K562 (cell line): ENCODE measurements around the gene AARS1. TPM values are rescaled to one million over a fixed set of nuclear protein-coding genes. Genes with fewer than 3 reads are reported as not detected.
"Not testable (repeated sequence)": the region's sequence is repeated elsewhere in the genome, so short reads cannot be mapped to it uniquely, and the experiment has no call there.

Experiments used
- ATAC-seq: fragments of 200-7000 bp; cut with Tn5 transposase; 3 replicates; pipeline ENCODE4 v1.9.1; 2020; ENCODE audit warnings: moderate library complexity
- BruUV-seq: library from RNA; stranded (reverse); fragments of 400-500 nt; replicated peaks from 2 replicates; lab custom pipeline; 2021; lab: Mats Ljungman, UMichigan
- CTCF ChIA-PET: fragments of 300-600 bp; formaldehyde crosslinking; extraction: SDS; loops from one replicate; lab custom pipeline; 2021; ENCODE audit warnings: low intra/inter-chr PET ratio; lab: Yijun Ruan, JAX
- POLR2A ChIA-PET: fragments of 300-600, 350-650 bp; sonication (Branson Sonifier 250); formaldehyde crosslinking; extraction: SDS; loops from one replicate; lab custom pipeline; 2021; ENCODE audit warnings: antibody characterized with exemption, inconsistent platforms; lab: Yijun Ruan, JAX
- DNase-seq, 4 experiments: peaks; one replicate each; pipeline versions ENCODE4 v3.0.0 to v3.0.0-alpha.2; 2011 to 2018; ENCODE audit warnings: low spot score in 3 of 4, mixed read lengths in 3 of 4; ENCODE audit errors: extremely low read depth in 1 of 4
- FAIRE-seq: peaks from 2 replicates; lab custom pipeline; 2011; peaks lifted over from hg19 to GRCh38; lab: Jason Lieb, UNC
- H2AFZ ChIP-seq: 2 replicates; pipeline ENCODE4 v1.6.0; 2011; ENCODE audit warnings: low read depth, low read length, control low read depth, inconsistent platforms
- H3K27ac ChIP-seq: fragments of 200-600 bp; 3 replicates; pipeline ENCODE4 v1.8.0; 2011; ENCODE audit warnings: low read depth, mild to moderate bottlenecking, control low read depth, inconsistent platforms, low read length, moderate library complexity, mixed read lengths; ENCODE audit errors: extremely low read depth
- H3K27me3 ChIP-seq, 2 experiments: fragments of 300-600 bp in 1 of 2; 2 replicates in 1 of 2; 3 replicates in 1 of 2; pipeline versions ENCODE4 v1.6.0 to v1.8.0; 2011; ENCODE audit warnings: inconsistent platforms in 2 of 2, low read length in 2 of 2, mild to moderate bottlenecking in 1 of 2, mixed read lengths in 1 of 2, moderate library complexity in 1 of 2; ENCODE audit not compliant: control insufficient read depth in 2 of 2, insufficient read depth in 2 of 2
- H3K36me3 ChIP-seq: fragments of 300-600 bp; 3 replicates; pipeline ENCODE4 v1.8.0; 2011; ENCODE audit warnings: mild to moderate bottlenecking, low read length, inconsistent platforms; ENCODE audit not compliant: control insufficient read depth, insufficient read depth
- H3K4me1 ChIP-seq, 2 experiments: fragments of 200-600 bp in 1 of 2; replicated peaks in 1 of 2; 2 replicates in 1 of 2; 3 replicates in 1 of 2; pipeline versions ENCODE4 v1.5.1 to v1.8.0; 2011; ENCODE audit warnings: inconsistent platforms in 2 of 2, low read length in 2 of 2, mild to moderate bottlenecking in 1 of 2, mixed read lengths in 1 of 2, moderate library complexity in 1 of 2; ENCODE audit not compliant: control insufficient read depth in 2 of 2, insufficient read depth in 2 of 2
- H3K4me2 ChIP-seq: 2 replicates; pipeline ENCODE4 v1.6.1; 2011; ENCODE audit warnings: low read length, control low read depth, inconsistent platforms, mixed read lengths; ENCODE audit not compliant: insufficient read depth
- H3K4me3 ChIP-seq: fragments of 200-600 bp; sonication (generic), shearing (Covaris generic); 2 replicates; pipeline ENCODE4 v1.5.1; 2016; ENCODE audit warnings: control low read depth, inconsistent platforms
- H3K79me2 ChIP-seq: fragments of 200-600 bp; 3 replicates; pipeline ENCODE4 v1.8.0; 2011; ENCODE audit warnings: low read length, inconsistent platforms; ENCODE audit not compliant: control insufficient read depth, insufficient read depth
- H3K9ac ChIP-seq, 2 experiments: 2 replicates each; pipeline versions ENCODE4 v1.6.0 to v1.6.1; 2011; ENCODE audit warnings: low read depth in 2 of 2, low read length in 2 of 2, control low read depth in 1 of 2, inconsistent platforms in 1 of 2, mild to moderate bottlenecking in 1 of 2, mixed read lengths in 1 of 2; ENCODE audit not compliant: insufficient read depth in 1 of 2
- H3K9me1 ChIP-seq: one replicate; pipeline ENCODE4 v1.6.0; 2011; ENCODE audit warnings: inconsistent platforms, mild to moderate bottlenecking, low read length, moderate library complexity; ENCODE audit not compliant: control insufficient read depth, insufficient read depth
- H3K9me3 ChIP-seq: replicated peaks from 2 replicates; pipeline ENCODE4 v1.5.1; 2011; ENCODE audit warnings: low read depth, low read length, inconsistent platforms; ENCODE audit not compliant: control insufficient read depth, insufficient read depth
- H4K20me1 ChIP-seq: replicated peaks from 2 replicates; pipeline ENCODE4 v1.6.1; 2011; ENCODE audit warnings: low read length, inconsistent platforms, mixed read lengths; ENCODE audit not compliant: control insufficient read depth, insufficient read depth
- ARID1B ChIP-seq: fragments of 450-650 bp; IDR thresholded peaks from 2 replicates; pipeline ENCODE4 v1.6.1; 2016; ENCODE audit warnings: antibody characterized with exemption, mild to moderate bottlenecking, inconsistent platforms
- BACH1 ChIP-seq: fragments of 200-800 bp; sonication (Bioruptor generic); IDR thresholded peaks from 2 replicates; pipeline ENCODE4 v1.6.1; 2016; ENCODE audit warnings: missing genetic modification characterization, missing compliant biosample characterization
- C11orf30 ChIP-seq: fragments of 450-650 bp; IDR thresholded peaks from 2 replicates; pipeline ENCODE4 v1.6.1; 2016; ENCODE audit warnings: low read depth, mild to moderate bottlenecking
- DPF2 ChIP-seq: fragments of 450-650 bp; IDR thresholded peaks from 2 replicates; pipeline ENCODE4 v1.6.1; 2016
- EHMT2 ChIP-seq: fragments of 450-650 bp; IDR thresholded peaks from 2 replicates; pipeline ENCODE4 v1.6.1; 2018; ENCODE audit warnings: antibody characterized with exemption
- ETV1 ChIP-seq: fragments of 450-650 bp; conservative IDR thresholded peaks from 2 replicates; pipeline ENCODE4 v1.6.1; 2016; ENCODE audit warnings: missing genetic modification characterization, control low read depth, low read depth, missing compliant biosample characterization
- JUND ChIP-seq, 2 experiments: IDR thresholded peaks; 2 replicates in 1 of 2; 3 replicates in 1 of 2; pipeline ENCODE4 v1.6.1; 2011; ENCODE audit warnings: borderline replicate concordance in 2 of 2, low read depth in 2 of 2, low read length in 2 of 2, improper control_type of control experiment in 1 of 2, missing biosample characterization in 1 of 2, missing genetic modification characterization in 1 of 2, missing genetic modification reagents in 1 of 2
- KDM1A ChIP-seq, 2 experiments: fragments of 450-650 bp; IDR thresholded peaks; 2 replicates each; pipeline ENCODE4 v1.6.1; 2016; ENCODE audit warnings: mild to moderate bottlenecking in 2 of 2
- MAFF ChIP-seq: IDR thresholded peaks from 2 replicates; pipeline ENCODE4 v1.6.1; 2012; ENCODE audit warnings: low read length, improper control_type of control experiment
- MAFG ChIP-seq: fragments of 450-650 bp; conservative IDR thresholded peaks from 2 replicates; pipeline ENCODE4 v1.6.1; 2016; ENCODE audit warnings: missing genetic modification characterization, missing compliant biosample characterization
- MAFK ChIP-seq: IDR thresholded peaks from 2 replicates; pipeline ENCODE4 v1.6.1; 2011; ENCODE audit warnings: low read length, improper control_type of control experiment
- NFE2 ChIP-seq: IDR thresholded peaks from 2 replicates; pipeline ENCODE4 v1.6.1; 2014; ENCODE audit warnings: antibody characterized with exemption, low read depth
- NFE2L1 ChIP-seq: fragments of 450-650 bp; IDR thresholded peaks from 2 replicates; pipeline ENCODE4 v1.6.1; 2016; ENCODE audit warnings: missing genetic modification characterization, low read depth, mild to moderate bottlenecking, missing compliant biosample characterization, moderate library complexity, borderline replicate concordance
- RAD51 ChIP-seq: fragments of 450-650 bp; IDR thresholded peaks from 2 replicates; pipeline ENCODE4 v1.7.1; 2016; ENCODE audit warnings: low read depth, mild to moderate bottlenecking, borderline replicate concordance
- SMARCA4 ChIP-seq: fragments of 450-650 bp; IDR thresholded peaks from 2 replicates; pipeline ENCODE4 v1.6.1; 2016
- SMARCE1 ChIP-seq: fragments of 450-650 bp; IDR thresholded peaks from 2 replicates; pipeline ENCODE4 v1.7.1; 2016; ENCODE audit warnings: mild to moderate bottlenecking
- TAL1 ChIP-seq: fragments of 450-650 bp; IDR thresholded peaks from 2 replicates; pipeline ENCODE4 v1.6.1; 2016; ENCODE audit warnings: mild to moderate bottlenecking
- TRIM24 ChIP-seq, 2 experiments: fragments of 450-650 bp; IDR thresholded peaks; 2 replicates each; pipeline ENCODE4 v1.6.1; 2016
- ZNF316 ChIP-seq: fragments of 450-650 bp; IDR thresholded peaks from 2 replicates; pipeline ENCODE4 v1.6.1; 2016
- WGBS: fragments of 100-300 bp; shearing (Covaris generic); methylation state at CpG from one replicate; pipeline ENCODE4 v1.1.6; 2016; ENCODE audit warnings: low coverage, mixed read lengths; ENCODE audit not compliant: insufficient coverage; ENCODE audit errors: missing lambda C conversion rate; 5-methylcytosine and 5-hydroxymethylcytosine counted together
- in situ Hi-C: fragments of 300-500 bp; cut with MboI; formaldehyde crosslinking; loops from 4 replicates; pipeline ENCODE4 v1.15.0; 2018; ENCODE audit warnings: inconsistent platforms, mixed read lengths
- intact Hi-C: fragments of 100-400 bp; cut with micrococcal nuclease; formaldehyde crosslinking; loops from 2 replicates; pipeline ENCODE4 v1.14.2; 2022
- polyA plus RNA-seq, 8 experiments: library from polyadenylated mRNA; depleted of rRNA in 4 of 8; stranded (reverse) in 5 of 8; unstranded in 3 of 8; fragments of >200 nt; fragmentation: Nextera tagmentation in 2 of 8; fragmentation: Illumina TruSeq in 1 of 8; extraction: Ambion mirVana in 2 of 8; extraction: Trizol in 1 of 8; gene quantifications; 2 replicates each; pipeline versions ENCODE4 v1.2.1 to v1.2.3, GENCODE V29; 2011 to 2014; ENCODE audit warnings: inconsistent platforms in 1 of 8, missing spikeins in 1 of 8
- total RNA-seq, 7 experiments: library from RNA; depleted of rRNA in 6 of 7; stranded (reverse); fragments of >200 nt in 6 of 7; fragmentation: Illumina TruSeq in 2 of 7; extraction: Trizol in 2 of 7; gene quantifications; 2 replicates each; pipeline versions ENCODE4 v1.2.1 to v1.2.3, GENCODE V29; 2011 to 2021; ENCODE audit warnings: low replicate concordance in 1 of 7
- TF ChIP-seq, protein P1 (sequence below), 2 experiments: fragments of 450-650 bp in 1 of 2; sonication (generic) in 1 of 2; formaldehyde crosslinking in 1 of 2; IDR thresholded peaks in 1 of 2; conservative IDR thresholded peaks in 1 of 2; 2 replicates each; pipeline versions ENCODE4 v1.6.1 to v1.8.1; 2016 to 2023; ENCODE audit warnings: mild to moderate bottlenecking in 2 of 2, moderate library complexity in 2 of 2, inconsistent platforms in 1 of 2, missing genetic modification reagents in 1 of 2
- TF ChIP-seq, protein P2 (sequence below): fragments of 450-650 bp; IDR thresholded peaks from 2 replicates; pipeline ENCODE4 v1.6.1; 2016
- TF ChIP-seq, protein P3 (sequence below): sonication (generic); formaldehyde crosslinking; IDR thresholded peaks from 2 replicates; pipeline ENCODE4 v1.9.0; 2022; ENCODE audit warnings: mild to moderate bottlenecking, missing genetic modification reagents

AARS1 gene
- total and polyA plus RNA-seq, 9 of the 15 experiments (the other 6 are each of a cell fraction or from before 2014, with no cell fraction given), result 50.1 to 235 (median 174) TPM

DNA sequence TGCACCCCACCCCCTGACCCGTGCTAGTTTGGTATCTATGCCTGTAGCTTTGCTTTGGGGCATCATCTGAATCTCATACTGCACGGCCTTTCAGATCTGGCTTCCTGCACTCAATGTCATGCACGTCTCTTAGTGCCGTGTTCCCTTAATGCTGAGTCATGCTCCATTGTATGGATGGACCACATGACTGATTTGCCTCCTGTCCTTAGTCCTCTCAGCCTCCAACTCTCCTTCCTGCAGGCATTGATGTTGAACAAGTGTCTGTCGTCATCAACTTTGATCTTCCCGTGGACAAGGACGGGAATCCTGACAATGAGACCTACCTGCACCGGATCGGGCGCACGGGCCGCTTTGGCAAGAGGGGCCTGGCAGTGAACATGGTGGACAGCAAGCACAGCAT lies 43.4 kb upstream of the AARS1 start:
- BruUV-seq; H4K20me1 ChIP-seq; POLR2A ChIA-PET; H3K4me2 ChIP-seq; CTCF ChIA-PET; H3K27me3 ChIP-seq; H3K4me1 ChIP-seq; H3K79me2 ChIP-seq; H3K9ac ChIP-seq; in situ Hi-C loops; H3K27ac ChIP-seq; H2AFZ ChIP-seq; H3K9me3 ChIP-seq; H3K4me3 ChIP-seq; TF ChIP-seq JUND (tag; IDR thresholded peaks at IDR 0.05; ENCODE audit: borderline replicate concordance, low read depth, low read length): not testable (repeated sequence)
- peak; percentile 26 to 60 (median 40) for DNase-seq
- peaks cover 30% of the 10 kb centered on the region; the same call in 2 of the 3 replicates for H3K36me3 ChIP-seq
- ATAC-seq, result peak; percentile 78
- peak; percentile 75 for FAIRE-seq
- WGBS, result 11% methylated on average over 4 of the region's 12 CpGs
- peak; percentile 96 for TF ChIP-seq C11orf30
- peak; percentile 97 for TF ChIP-seq NFE2L1 (tag)
- peak; percentile 57; the same call in 1 of the 2 replicates for TF ChIP-seq EHMT2
- TF ChIP-seq MAFF, result peak; percentile 93
- TF ChIP-seq BACH1, result peak; percentile 88
- peak; percentile 27; the same call in 1 of the 2 replicates for TF ChIP-seq JUND (IDR thresholded peaks at IDR 0.05; ENCODE audit: borderline replicate concordance, low read depth, low read length)
- peak; percentile 99 for TF ChIP-seq ZNF316
- TF ChIP-seq SMARCA4, result peak; percentile 43; the same call in 1 of the 2 replicates
- peak; percentile 35; the same call in 1 of the 2 replicates for TF ChIP-seq ARID1B
- TF ChIP-seq DPF2, result peak; percentile 47; the same call in 1 of the 2 replicates
- TF ChIP-seq, protein P1, sequence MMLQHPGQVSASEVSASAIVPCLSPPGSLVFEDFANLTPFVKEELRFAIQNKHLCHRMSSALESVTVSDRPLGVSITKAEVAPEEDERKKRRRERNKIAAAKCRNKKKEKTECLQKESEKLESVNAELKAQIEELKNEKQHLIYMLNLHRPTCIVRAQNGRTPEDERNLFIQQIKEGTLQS (IDR thresholded peaks at IDR 0.05), result peak; percentile 40
- TF ChIP-seq, protein P1 (CRISPR knock-in tag; conservative IDR thresholded peaks at IDR 0.05), result not testable (repeated sequence)
- peak; percentile 42; the same call in 1 of the 2 replicates for TF ChIP-seq RAD51
- peak; percentile 99 for TF ChIP-seq MAFG
- TF ChIP-seq, protein P2, sequence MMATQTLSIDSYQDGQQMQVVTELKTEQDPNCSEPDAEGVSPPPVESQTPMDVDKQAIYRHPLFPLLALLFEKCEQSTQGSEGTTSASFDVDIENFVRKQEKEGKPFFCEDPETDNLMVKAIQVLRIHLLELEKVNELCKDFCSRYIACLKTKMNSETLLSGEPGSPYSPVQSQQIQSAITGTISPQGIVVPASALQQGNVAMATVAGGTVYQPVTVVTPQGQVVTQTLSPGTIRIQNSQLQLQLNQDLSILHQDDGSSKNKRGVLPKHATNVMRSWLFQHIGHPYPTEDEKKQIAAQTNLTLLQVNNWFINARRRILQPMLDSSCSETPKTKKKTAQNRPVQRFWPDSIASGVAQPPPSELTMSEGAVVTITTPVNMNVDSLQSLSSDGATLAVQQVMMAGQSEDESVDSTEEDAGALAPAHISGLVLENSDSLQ, result peak; percentile 37; the same call in 1 of the 2 replicates
- TF ChIP-seq, protein P3, sequence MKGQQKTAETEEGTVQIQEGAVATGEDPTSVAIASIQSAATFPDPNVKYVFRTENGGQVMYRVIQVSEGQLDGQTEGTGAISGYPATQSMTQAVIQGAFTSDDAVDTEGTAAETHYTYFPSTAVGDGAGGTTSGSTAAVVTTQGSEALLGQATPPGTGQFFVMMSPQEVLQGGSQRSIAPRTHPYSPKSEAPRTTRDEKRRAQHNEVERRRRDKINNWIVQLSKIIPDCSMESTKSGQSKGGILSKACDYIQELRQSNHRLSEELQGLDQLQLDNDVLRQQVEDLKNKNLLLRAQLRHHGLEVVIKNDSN (CRISPR knock-in tag), result peak; percentile 61
- 0 out of 2 replicates have a peak, but pooled peaks have one; percentile 40 for TF ChIP-seq SMARCE1
- peak; percentile 95 for TF ChIP-seq NFE2
- TF ChIP-seq ETV1 (tag), result peak; percentile 58; the same call in 1 of the 2 replicates
- peak; percentile 92 for TF ChIP-seq MAFK
- TF ChIP-seq KDM1A (IDR thresholded peaks at IDR 0.05), result peak in 1 of 2 experiments; percentile 32; a peak in 1 of 4 replicates
- TF ChIP-seq TAL1, result 0 out of 2 replicates have a peak, but pooled peaks have one; percentile 4
- peak in 1 of 2 experiments; percentile 28; a peak in 1 of 4 replicates for TF ChIP-seq TRIM24 (IDR thresholded peaks at IDR 0.05)
- TF ChIP-seq, all 486 proteins: peak for 22; not testable (repeated sequence) for 464
- H3K9me1 ChIP-seq, intact Hi-C loops: not testable (repeated sequence)
